ENCODE measurements around the gene LHFPL6.

The LHFPL6 gene

GRCh38 chr13:39419876-39420275 lies 183.1 kb downstream of the LHFPL6 start:
- TF ChIP-seq CTCF (IDR thresholded peaks at IDR 0.05; ENCODE audit: low read depth, low read length, missing control alignments): no peak
- DNase-seq (ENCODE audit: low read depth): no peak
- H3K4me3 ChIP-seq (ENCODE audit: low read depth, low read length): no peak overlapping the region
- in situ Hi-C loops (cut with HindIII; ENCODE audit: low sequenced_read_pairs): no loop called here

- TF ChIP-seq CTCF (IDR thresholded peaks at IDR 0.05; ENCODE audit: low read depth, low read length, missing control alignments): no peak
- no peak for DNase-seq (ENCODE audit: low read depth)
- in situ Hi-C loops (cut with HindIII; ENCODE audit: low sequenced_read_pairs): no loop called here
- H3K4me3 ChIP-seq (ENCODE audit: low read depth, low read length): no peak overlapping the region
Observed at GRCh38 chr13:39419068-39419467, 183.9 kb downstream of the LHFPL6 start.

- in situ Hi-C loops (cut with HindIII; ENCODE audit: low sequenced_read_pairs): no loop called here
- H3K4me3 ChIP-seq (ENCODE audit: low read depth, low read length): no peak overlapping the region
- no peak for DNase-seq (ENCODE audit: low read depth)
- TF ChIP-seq CTCF (IDR thresholded peaks at IDR 0.05; ENCODE audit: low read depth, low read length, missing control alignments): no peak
Observed at GRCh38 chr13:39418424-39418823, 184.6 kb downstream of the LHFPL6 start.

GRCh38 chr13:39417643-39418042 lies 185.3 kb downstream of the LHFPL6 start:
- H3K4me3 ChIP-seq (ENCODE audit: low read depth, low read length): peak overlapping the region; percentile 28
- DNase-seq (ENCODE audit: low read depth): peak; percentile 16
- in situ Hi-C loops (cut with HindIII; ENCODE audit: low sequenced_read_pairs): no loop called here
- TF ChIP-seq CTCF (IDR thresholded peaks at IDR 0.05; ENCODE audit: low read depth, low read length, missing control alignments): no peak

- DNase-seq (ENCODE audit: low read depth): no peak
- TF ChIP-seq CTCF (IDR thresholded peaks at IDR 0.05; ENCODE audit: low read depth, low read length, missing control alignments): peak; percentile 28
- in situ Hi-C loops (cut with HindIII; ENCODE audit: low sequenced_read_pairs): no loop called here
- H3K4me3 ChIP-seq (ENCODE audit: low read depth, low read length): peak overlapping the region; percentile 28
Observed at GRCh38 chr13:39417131-39417530, 185.9 kb downstream of the LHFPL6 start.

GRCh38 chr13:39415008-39415802 lies 187.8 kb downstream of the LHFPL6 start:
- H3K4me3 ChIP-seq (ENCODE audit: low read depth, low read length): no peak overlapping the region
- peak; percentile 83 for DNase-seq (ENCODE audit: low read depth)
- TF ChIP-seq CTCF (IDR thresholded peaks at IDR 0.05; ENCODE audit: low read depth, low read length, missing control alignments): peak; percentile 51
- in situ Hi-C loops (cut with HindIII; ENCODE audit: low sequenced_read_pairs): no loop called here

Measured in astrocyte of the cerebellum (primary cell).